Measurements from ENCODE around the gene IFT122. TPM values are rescaled to one million over a fixed set of nuclear protein-coding genes. Genes with fewer than 3 reads are reported as not detected.

The IFT122 gene
- polyA plus RNA-seq, 2 of the 4 experiments (the other 2 are of a cell fraction), result 15.0 to 17.1 TPM

- no peak for DNase-seq (ENCODE audit: low read depth in 1 of 2, low spot score in 1 of 2)
- no peak overlapping the region for H3K27ac ChIP-seq
- 79% methylated on average over 11 of the region's 11 CpGs for WGBS (ENCODE audit: missing lambda C conversion rate)
- ATAC-seq, result no peak
- TF ChIP-seq HOXA7 (CRISPR knock-in tag; IDR thresholded peaks at IDR 0.05) (no peak), JUNB (IDR thresholded peaks at IDR 0.05) (no peak), RAD21 (conservative IDR thresholded peaks at IDR 0.05 in 1 of 2, IDR thresholded peaks at IDR 0.05 in 1 of 2) (no peak), MAZ (IDR thresholded peaks at IDR 0.05; ENCODE audit: borderline replicate concordance, low read depth, low read length) (no peak), EHMT2 (IDR thresholded peaks at IDR 0.05; ENCODE audit: low read depth) (no peak), RNF2 (IDR thresholded peaks at IDR 0.05; ENCODE audit: borderline replicate concordance, low read depth) (no peak), REST (IDR thresholded peaks at IDR 0.05) (no peak), NR3C1 (IDR thresholded peaks at IDR 0.05) (no peak), KDM5A (IDR thresholded peaks at IDR 0.05) (no peak), HMGXB4 (CRISPR knock-in tag; IDR thresholded peaks at IDR 0.05; ENCODE audit: borderline replicate concordance) (no peak), FOSB (CRISPR knock-in tag; IDR thresholded peaks at IDR 0.05) (no peak), ATOH8 (CRISPR knock-in tag; IDR thresholded peaks at IDR 0.05; ENCODE audit: low read depth) (no peak), RCOR1 (IDR thresholded peaks at IDR 0.05; ENCODE audit: low read depth, low read length) (no peak), HEYL (CRISPR knock-in tag; IDR thresholded peaks at IDR 0.05) (no peak), ZSCAN20 (CRISPR knock-in tag; IDR thresholded peaks at IDR 0.05) (no peak), HES2 (IDR thresholded peaks at IDR 0.05) (no peak), SMC3 (IDR thresholded peaks at IDR 0.05) (no peak)
- no peak for FAIRE-seq
- H3K4me2 ChIP-seq, result no peak overlapping the region
- H3K4me3 ChIP-seq, result no peak overlapping the region
- no peaks in the 10 kb centered on the region for H3K4me1 ChIP-seq
- H3K9me3 ChIP-seq, result no peaks in the 10 kb centered on the region
- POLR2A ChIA-PET, result no interaction called here
- CTCF ChIA-PET, result no interaction called here
Observed at GRCh38 chr3:129540776-129541516, 100.9 kb downstream of the IFT122 start.

- no peak; a peak in 1 of 6 replicates for ATAC-seq
- TF ChIP-seq SMC3 (IDR thresholded peaks at IDR 0.05) (no peak), ELK1 (IDR thresholded peaks at IDR 0.05; ENCODE audit: low read depth, low read length) (no peak), SREBF2 (IDR thresholded peaks at IDR 0.05) (no peak), ESRRA (IDR thresholded peaks at IDR 0.05; ENCODE audit: borderline replicate concordance, low read length) (no peak), HOXB5 (CRISPR knock-in tag; IDR thresholded peaks at IDR 0.05) (no peak), FOSB (CRISPR knock-in tag; IDR thresholded peaks at IDR 0.05) (no peak), POLR2AphosphoS2 (conservative IDR thresholded peaks at IDR 0.05; ENCODE audit: low read length) (no peak), FOSL2 (IDR thresholded peaks at IDR 0.05) (no peak), FOSL2 (CRISPR knock-in tag; IDR thresholded peaks at IDR 0.05) (no peak), EP300 (IDR thresholded peaks at IDR 0.05) (no peak), TFCP2L1 (CRISPR knock-in tag; IDR thresholded peaks at IDR 0.05) (no peak), POLR2A (IDR thresholded peaks at IDR 0.05; ENCODE audit: low read length) (no peak), BCL3 (IDR thresholded peaks at IDR 0.05) (no peak), PHF8 (IDR thresholded peaks at IDR 0.05; ENCODE audit: borderline replicate concordance, low read depth) (no peak), NFE2L2 (conservative IDR thresholded peaks at IDR 0.05; ENCODE audit: low read length) (no peak), KDM5A (IDR thresholded peaks at IDR 0.05) (no peak), JUNB (IDR thresholded peaks at IDR 0.05) (no peak)
Observed at GRCh38 chr3:129542747-129543146, 102.7 kb downstream of the IFT122 start.

More at GRCh38 chr3:129542747-129543146, 102.7 kb downstream of the IFT122 start:
- no peaks in the 10 kb centered on the region for H3K4me1 ChIP-seq
- no peak overlapping the region for H3K4me3 ChIP-seq
- no peaks in the 10 kb centered on the region for H3K9me3 ChIP-seq
- POLR2A ChIA-PET, result no interaction called here
- CTCF ChIA-PET, result no interaction called here
- WGBS (ENCODE audit: missing lambda C conversion rate), result no CpG with 5 or more reads among the region's 5 CpGs
- DNase-seq (ENCODE audit: low read depth in 1 of 2, low spot score in 1 of 2) (no peak), FAIRE-seq (no peak)
- H3K4me2 ChIP-seq, result no peak overlapping the region
- H3K27ac ChIP-seq, result no peak overlapping the region
